ENCODE data around the gene PPP3CB.
A peak's percentile ranks its signal among the peaks of the same experiment; 100 is the strongest.

PPP3CB gene

GRCh38 chr10:73413528-73414229 is 82.1 kb downstream of the PPP3CB start, which contains the start of gene ANXA7 (continued):
- TF ChIP-seq ZNF843 (tag by site-specific recombination; IDR thresholded peaks at IDR 0.05) = peak; percentile 57; the same call in 1 of the 2 replicates
- TF ChIP-seq GLIS1 (tag by site-specific recombination; IDR thresholded peaks at IDR 0.05) = peak; percentile 65
- peak; percentile 96 for TF ChIP-seq KLF8 (tag by site-specific recombination; IDR thresholded peaks at IDR 0.05)
- TF ChIP-seq SP7 (tag by site-specific recombination; IDR thresholded peaks at IDR 0.05) = peak; percentile 94
- peak; percentile 84; the same call in 1 of the 2 replicates for TF ChIP-seq ZNF324 (tag by site-specific recombination; IDR thresholded peaks at IDR 0.05)
- TF ChIP-seq ZNF138 (tag by site-specific recombination; IDR thresholded peaks at IDR 0.05; ENCODE audit: borderline replicate concordance) = no peak
- TF ChIP-seq ZNF24 (tag by site-specific recombination; IDR thresholded peaks at IDR 0.05) = peak; percentile 76; the same call in 1 of the 2 replicates
- peak; percentile 36; the same call in 1 of the 2 replicates for TF ChIP-seq WT1 (tag by site-specific recombination; IDR thresholded peaks at IDR 0.05)
- peak; percentile 68 for TF ChIP-seq ZBTB26 (tag by site-specific recombination; optimal IDR thresholded peaks at IDR 0.05)
- peak; percentile 93 for TF ChIP-seq ZNF335 (tag by site-specific recombination; conservative IDR thresholded peaks at IDR 0.05)
- TF ChIP-seq YY2 (tag by site-specific recombination; IDR thresholded peaks at IDR 0.05) = no peak
- peak; percentile 98 for TF ChIP-seq ZBTB48 (tag by site-specific recombination; IDR thresholded peaks at IDR 0.05)
- peak; percentile 52 for TF ChIP-seq ZBTB11 (tag by site-specific recombination; conservative IDR thresholded peaks at IDR 0.05; ENCODE audit: low read depth)
- peak; percentile 89 for TF ChIP-seq ZBTB20 (tag by site-specific recombination; IDR thresholded peaks at IDR 0.05)
- TF ChIP-seq GLIS2 (tag by site-specific recombination; IDR thresholded peaks at IDR 0.05) = peak; percentile 97
- peak; percentile 87; the same call in 1 of the 2 replicates for TF ChIP-seq ZNF76 (tag by site-specific recombination; IDR thresholded peaks at IDR 0.05; ENCODE audit: borderline replicate concordance, low read depth)
- TF ChIP-seq ZNF341 (tag by site-specific recombination; IDR thresholded peaks at IDR 0.05; ENCODE audit: low read depth) = peak; percentile 76
- TF ChIP-seq ZNF692 (tag by site-specific recombination; IDR thresholded peaks at IDR 0.05) = peak; percentile 83
- TF ChIP-seq PRDM1 (tag by site-specific recombination; IDR thresholded peaks at IDR 0.05) = peak; percentile 65
- no peak for TF ChIP-seq ZNF140 (tag by site-specific recombination; IDR thresholded peaks at IDR 0.05)
- peak; percentile 82; the same call in 1 of the 2 replicates for TF ChIP-seq ZNF423 (tag by site-specific recombination; IDR thresholded peaks at IDR 0.05)
- no peak for TF ChIP-seq ZNF18 (tag by site-specific recombination; IDR thresholded peaks at IDR 0.05)
- TF ChIP-seq ZFHX2 (tag by site-specific recombination; conservative IDR thresholded peaks at IDR 0.05) = peak; percentile 98
- peak; percentile 71; the same call in 1 of the 2 replicates for TF ChIP-seq YY1 (tag by site-specific recombination; IDR thresholded peaks at IDR 0.05)
- peak; percentile 53; the same call in 1 of the 2 replicates for TF ChIP-seq OVOL3 (tag by site-specific recombination; IDR thresholded peaks at IDR 0.05)
- no peak for TF ChIP-seq ZNF677 (tag by site-specific recombination; IDR thresholded peaks at IDR 0.05)
- TF ChIP-seq ZNF645 (tag by site-specific recombination; IDR thresholded peaks at IDR 0.05) = no peak
- no peak for TF ChIP-seq AEBP2 (tag by site-specific recombination; IDR thresholded peaks at IDR 0.05; ENCODE audit: borderline replicate concordance)
- TF ChIP-seq BCL11A (tag by site-specific recombination; IDR thresholded peaks at IDR 0.05; ENCODE audit: low read depth) = peak; percentile 72
- TF ChIP-seq KLF10 (tag by site-specific recombination; IDR thresholded peaks at IDR 0.05) = peak; percentile 73
- TF ChIP-seq ZNF37A (tag by site-specific recombination; IDR thresholded peaks at IDR 0.05) = no peak

All from HEK293 (cell line).